HEK293 (cell line): ENCODE data around the gene PSMD13.

ENCODE experiments used
- CTCF ChIA-PET: fragments of 350-600 bp; formaldehyde crosslinking; extraction: SDS; loops from one replicate; lab custom pipeline; 2021; ENCODE audit warnings: antibody characterized with exemption; lab: Yijun Ruan, JAX
- POLR2A ChIA-PET: fragments of 300-600 bp; formaldehyde crosslinking; extraction: SDS; loops from one replicate; lab custom pipeline; 2020; ENCODE audit warnings: antibody characterized with exemption, inconsistent platforms; lab: Yijun Ruan, JAX
- H3K27ac ChIP-seq: fragments of 200-500 bp; sonication (Bioruptor generic); 2 replicates; pipeline ENCODE4 v1.5.1; 2014; ENCODE audit warnings: low read depth, low read length, control low read depth, inconsistent platforms; ENCODE audit errors: extremely low read depth
- H3K36me3 ChIP-seq, 2 experiments: fragments of 200-500 bp in 1 of 2; sonication (Bioruptor generic) in 1 of 2; 1 replicate in 1 of 2; 2 replicates in 1 of 2; pipeline ENCODE4 v1.5.1; 2014 to 2017; ENCODE audit warnings: inconsistent platforms in 2 of 2, low read length in 2 of 2; ENCODE audit not compliant: control insufficient read depth in 2 of 2, insufficient read depth in 1 of 2
- H3K4me1 ChIP-seq: fragments of 200-500 bp; sonication (Bioruptor generic); 2 replicates; pipeline ENCODE4 v1.5.1; 2014; ENCODE audit warnings: mild to moderate bottlenecking, low read length, inconsistent platforms; ENCODE audit not compliant: control insufficient read depth, insufficient read depth
- H3K4me3 ChIP-seq: 2 replicates; pipeline ENCODE4 v1.5.1; 2011; ENCODE audit warnings: low read depth, mild to moderate bottlenecking, control low read depth, low read length, moderate library complexity
- H3K9me3 ChIP-seq: fragments of 200-500 bp; sonication (Bioruptor generic); 2 replicates; pipeline ENCODE4 v1.5.1; 2014; ENCODE audit warnings: low read depth, low read length, inconsistent platforms; ENCODE audit not compliant: control insufficient read depth, insufficient read depth
- BCL6B ChIP-seq: fragments of 450-650 bp; formaldehyde crosslinking; IDR thresholded peaks from 2 replicates; pipeline ENCODE4 v1.5.1; 2017; ENCODE audit warnings: missing biosample characterization, missing genetic modification characterization
- GLIS2 ChIP-seq: fragments of 450-650 bp; formaldehyde crosslinking; IDR thresholded peaks from 2 replicates; pipeline ENCODE4 v1.5.1; 2016; ENCODE audit warnings: missing biosample characterization, missing genetic modification characterization
- SETDB1 ChIP-seq: IDR thresholded peaks from one replicate; pipeline ENCODE4 v1.6.1; 2017; ENCODE audit warnings: mild to moderate bottlenecking, low read length, moderate library complexity, mixed read lengths; ENCODE audit not compliant: insufficient read length
- SP2 ChIP-seq: fragments of 450-650 bp; formaldehyde crosslinking; IDR thresholded peaks from 2 replicates; pipeline ENCODE4 v1.5.1; 2016; ENCODE audit warnings: missing biosample characterization, missing genetic modification characterization
- TSHZ1 ChIP-seq: fragments of 450-650 bp; formaldehyde crosslinking; IDR thresholded peaks from 2 replicates; pipeline ENCODE4 v1.5.1; 2016; ENCODE audit warnings: missing biosample characterization, missing genetic modification characterization, borderline replicate concordance
- ZBTB17 ChIP-seq: fragments of 450-650 bp; formaldehyde crosslinking; IDR thresholded peaks from 2 replicates; pipeline ENCODE4 v1.5.1; 2016; ENCODE audit warnings: missing biosample characterization, missing genetic modification characterization
- ZBTB8A ChIP-seq: fragments of 450-650 bp; formaldehyde crosslinking; IDR thresholded peaks from 2 replicates; pipeline ENCODE4 v1.5.1; 2016; ENCODE audit warnings: missing biosample characterization, missing genetic modification characterization
- ZFP69B ChIP-seq: fragments of 450-650 bp; formaldehyde crosslinking; IDR thresholded peaks from 2 replicates; pipeline ENCODE4 v1.5.1; 2016; ENCODE audit warnings: missing biosample characterization, missing genetic modification characterization
- ZNF138 ChIP-seq: fragments of 450-650 bp; formaldehyde crosslinking; IDR thresholded peaks from 2 replicates; pipeline ENCODE4 v1.5.1; 2016; ENCODE audit warnings: missing biosample characterization, missing genetic modification characterization, borderline replicate concordance
- ZNF174 ChIP-seq: fragments of 450-650 bp; formaldehyde crosslinking; IDR thresholded peaks from 2 replicates; pipeline ENCODE4 v1.5.0; 2017; ENCODE audit warnings: missing biosample characterization, mild to moderate bottlenecking, missing genetic modification characterization
- ZNF18 ChIP-seq: fragments of 450-650 bp; formaldehyde crosslinking; IDR thresholded peaks from 2 replicates; pipeline ENCODE4 v1.5.1; 2016; ENCODE audit warnings: missing biosample characterization, missing genetic modification characterization
- ZNF184 ChIP-seq: fragments of 450-650 bp; IDR thresholded peaks from 2 replicates; pipeline ENCODE4 v1.5.1; 2018; ENCODE audit warnings: missing biosample characterization, mild to moderate bottlenecking, missing genetic modification characterization
- ZNF266 ChIP-seq: fragments of 450-650 bp; formaldehyde crosslinking; IDR thresholded peaks from 2 replicates; pipeline ENCODE4 v1.5.1; 2016; ENCODE audit warnings: missing biosample characterization, missing genetic modification characterization, low read depth
- ZNF350 ChIP-seq: fragments of 450-650 bp; formaldehyde crosslinking; IDR thresholded peaks from 2 replicates; pipeline ENCODE4 v1.5.0; 2017; ENCODE audit warnings: missing biosample characterization, mild to moderate bottlenecking, missing genetic modification characterization
- ZNF366 ChIP-seq: fragments of 450-650 bp; formaldehyde crosslinking; conservative IDR thresholded peaks from 2 replicates; pipeline ENCODE4 v1.5.1; 2016; ENCODE audit warnings: missing biosample characterization, missing genetic modification characterization
- ZNF394 ChIP-seq: fragments of 450-650 bp; formaldehyde crosslinking; IDR thresholded peaks from 2 replicates; pipeline ENCODE4 v1.5.1; 2016; ENCODE audit warnings: missing biosample characterization, missing genetic modification characterization, mild to moderate bottlenecking, moderate library complexity, borderline replicate concordance
- ZNF510 ChIP-seq: fragments of 450-650 bp; formaldehyde crosslinking; IDR thresholded peaks from 2 replicates; pipeline ENCODE4 v1.5.1; 2018; ENCODE audit warnings: mild to moderate bottlenecking, missing genetic modification characterization, missing biosample characterization; ENCODE audit not compliant: insufficient replicate concordance
- ZNF600 ChIP-seq: fragments of 450-650 bp; formaldehyde crosslinking; IDR thresholded peaks from 2 replicates; pipeline ENCODE4 v1.5.1; 2016; ENCODE audit warnings: missing biosample characterization, missing genetic modification characterization
- ZNF623 ChIP-seq: fragments of 450-650 bp; formaldehyde crosslinking; IDR thresholded peaks from 2 replicates; pipeline ENCODE4 v1.5.1; 2016; ENCODE audit warnings: missing biosample characterization, missing genetic modification characterization
- ZNF701 ChIP-seq: fragments of 450-650 bp; formaldehyde crosslinking; IDR thresholded peaks from 2 replicates; pipeline ENCODE4 v1.5.1; 2016; ENCODE audit warnings: missing biosample characterization, missing genetic modification characterization
- ZNF707 ChIP-seq: fragments of 450-650 bp; formaldehyde crosslinking; IDR thresholded peaks from 2 replicates; pipeline ENCODE4 v1.5.1; 2016; ENCODE audit warnings: missing biosample characterization, missing genetic modification characterization
- ZSCAN5A ChIP-seq: fragments of 450-650 bp; formaldehyde crosslinking; IDR thresholded peaks from 2 replicates; pipeline ENCODE4 v1.5.1; 2016; ENCODE audit warnings: missing biosample characterization, missing genetic modification characterization

The PSMD13 gene

GRCh38 chr11:255176-255575, 18.4 kb downstream of the PSMD13 start:
- Histone ChIP-seq H3K4me3 (no peak overlapping the region), H3K27ac (no peak overlapping the region), H3K9me3 (no peaks in the 10 kb centered on the region), H3K4me1 (no peaks in the 10 kb centered on the region), H3K36me3 (peaks cover 0 to 38% of the 10 kb centered on the region in 2 experiments; a peak in 1 of 3 replicates)
- POLR2A ChIA-PET = interaction anchor here (1.6 kb wide), 1 partner anchor 48 kb away, joined by 5 read pairs; the partner anchor contains the start of genes BET1L and RIC8A
- TF ChIP-seq ZSCAN5A (no peak), ZNF510 (tag by site-specific recombination) (no peak), ZNF707 (tag by site-specific recombination) (no peak), ZNF350 (tag by site-specific recombination) (no peak), GLIS2 (tag by site-specific recombination) (no peak), BCL6B (no peak), TSHZ1 (tag by site-specific recombination) (no peak), ZNF138 (tag by site-specific recombination) (no peak), ZNF623 (tag by site-specific recombination) (no peak), ZNF600 (no peak), ZBTB8A (tag by site-specific recombination) (no peak), SP2 (tag by site-specific recombination) (no peak), ZNF18 (tag by site-specific recombination) (no peak), ZNF184 (no peak), ZFP69B (tag by site-specific recombination) (no peak), ZNF266 (tag by site-specific recombination) (no peak), ZNF174 (no peak), ZNF701 (tag by site-specific recombination) (no peak), ZNF394 (no peak)
- CTCF ChIA-PET = interaction anchor here (0.6 to 0.9 kb wide), 3 partner anchors 12 to 36 kb away, joined by 3 to 4 read pairs (median 3); no protein-coding TSS in a partner anchor

- Histone ChIP-seq H3K9me3 (no peaks in the 10 kb centered on the region), H3K4me1 (no peaks in the 10 kb centered on the region), H3K4me3 (no peak overlapping the region), H3K27ac (no peak overlapping the region), H3K36me3 (peaks cover 0 to 32% of the 10 kb centered on the region in 2 experiments; a peak in 1 of 3 replicates)
- POLR2A ChIA-PET = no interaction called here
- CTCF ChIA-PET = interaction anchor here (0.9 kb wide), 1 partner anchor 12 kb away, joined by 3 read pairs; no protein-coding TSS in a partner anchor
- TF ChIP-seq ZBTB17 (tag by site-specific recombination) (peak; percentile 93), ZNF366 (tag by site-specific recombination) (peak; percentile 97), SETDB1 (no peak)
Measured at GRCh38 chr11:255816-256215, 19.0 kb downstream of the PSMD13 start.
